A673 (cell line): Measurements from ENCODE around the gene NEMP1.

ENCODE experiments used
- EZH2 ChIP-seq: fragments of 200-600 bp; sonication (generic); IDR thresholded peaks from 2 replicates; pipeline ENCODE4 v1.6.1; 2017; ENCODE audit warnings: borderline replicate concordance, low read depth, mild to moderate bottlenecking, mixed read lengths, antibody characterized with exemption, low read length; ENCODE audit not compliant: poor library complexity, severe bottlenecking
- TF ChIP-seq, protein P1 (sequence below): fragments of 300-800, 200-600 bp; sonication (generic); conservative IDR thresholded peaks from 2 replicates; pipeline ENCODE4 v1.5.1; 2017; ENCODE audit warnings: low read depth, mild to moderate bottlenecking, antibody characterized with exemption, low read length, moderate library complexity, mixed read lengths

GRCh38 chr12:57042695-57043094 is 35.9 kb downstream of the NEMP1 start:
- TF ChIP-seq, protein P1, sequence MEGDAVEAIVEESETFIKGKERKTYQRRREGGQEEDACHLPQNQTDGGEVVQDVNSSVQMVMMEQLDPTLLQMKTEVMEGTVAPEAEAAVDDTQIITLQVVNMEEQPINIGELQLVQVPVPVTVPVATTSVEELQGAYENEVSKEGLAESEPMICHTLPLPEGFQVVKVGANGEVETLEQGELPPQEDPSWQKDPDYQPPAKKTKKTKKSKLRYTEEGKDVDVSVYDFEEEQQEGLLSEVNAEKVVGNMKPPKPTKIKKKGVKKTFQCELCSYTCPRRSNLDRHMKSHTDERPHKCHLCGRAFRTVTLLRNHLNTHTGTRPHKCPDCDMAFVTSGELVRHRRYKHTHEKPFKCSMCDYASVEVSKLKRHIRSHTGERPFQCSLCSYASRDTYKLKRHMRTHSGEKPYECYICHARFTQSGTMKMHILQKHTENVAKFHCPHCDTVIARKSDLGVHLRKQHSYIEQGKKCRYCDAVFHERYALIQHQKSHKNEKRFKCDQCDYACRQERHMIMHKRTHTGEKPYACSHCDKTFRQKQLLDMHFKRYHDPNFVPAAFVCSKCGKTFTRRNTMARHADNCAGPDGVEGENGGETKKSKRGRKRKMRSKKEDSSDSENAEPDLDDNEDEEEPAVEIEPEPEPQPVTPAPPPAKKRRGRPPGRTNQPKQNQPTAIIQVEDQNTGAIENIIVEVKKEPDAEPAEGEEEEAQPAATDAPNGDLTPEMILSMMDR, result no peak
- TF ChIP-seq EZH2, result no peak
